ENCODE measurements around the gene NUDT8. TPM values are rescaled to one million over a fixed set of nuclear protein-coding genes. Genes with fewer than 3 reads are reported as not detected.
A peak's percentile ranks its signal among the peaks of the same experiment; 100 is the strongest.

Gene NUDT8
- total and polyA plus RNA-seq, 9 of the 15 experiments (the other 6 are each of a cell fraction or from before 2014, with no cell fraction given), result 0.23 to 27.8 (median 5.0) TPM

GRCh38 chr11:67615728-67616430, 13.9 kb downstream of the NUDT8 start (continued):
- TF ChIP-seq RFX1 (IDR thresholded peaks at IDR 0.05), result no peak

- Histone ChIP-seq H4K20me1 (replicated peaks; ENCODE audit: control insufficient read depth, insufficient read depth, low read length) (no peaks in the 10 kb centered on the region), H3K27ac (ENCODE audit: extremely low read depth, low read depth, low read length) (peak overlapping the region; percentile 2; the same call in 1 of the 3 replicates), H3K4me3 (no peak overlapping the region), H3K9me3 (replicated peaks; ENCODE audit: control insufficient read depth, insufficient read depth, low read depth, low read length) (0 out of 2 replicates have a peak, but pooled peaks cover 2% of the 10 kb centered on the region), H3K36me3 (ENCODE audit: control insufficient read depth, insufficient read depth, low read length) (peaks cover 37% of the 10 kb centered on the region; the same call in 2 of the 3 replicates), H3K9ac (ENCODE audit: insufficient read depth in 1 of 2, low read depth in 2 of 2, low read length in 2 of 2) (peak overlapping the region; percentile 29 to 87; a peak in 3 of 4 replicates), H3K27me3 (ENCODE audit: control insufficient read depth in 2 of 2, insufficient read depth in 2 of 2, low read length in 2 of 2) (no peaks in the 10 kb centered on the region), H3K9me1 (ENCODE audit: control insufficient read depth, insufficient read depth, low read length) (no peaks in the 10 kb centered on the region), H3K4me2 (ENCODE audit: insufficient read depth, low read length) (no peak overlapping the region), H3K4me1 (replicated peaks in 1 of 2; ENCODE audit: control insufficient read depth in 2 of 2, insufficient read depth in 2 of 2, low read length in 2 of 2) (peaks cover 9 to 67% of the 10 kb centered on the region in 2 experiments; a peak in 4 of 5 replicates), H3K79me2 (ENCODE audit: control insufficient read depth, insufficient read depth, low read length) (peaks cover under 1% of the 10 kb centered on the region; the same call in 1 of the 3 replicates), H2AFZ (ENCODE audit: low read depth, low read length) (no peak overlapping the region)
- no TSS peak for BruUV-seq (replicated peaks)
- DNase-seq (ENCODE audit: extremely low read depth in 1 of 4, low spot score in 3 of 4), result peak; percentile 48 to 59 (median 54)
- no peak for FAIRE-seq
- ATAC-seq, result peak; percentile 73
- ChIA-PET POLR2A (interaction anchor here (0.6 to 3.4 kb wide), 5 partner anchors 10 to 29 kb away, joined by 3 to 36 read pairs (median 4); partner anchors contain the start of gene NUDT8), CTCF (ENCODE audit: low intra/inter-chr PET ratio) (interaction anchor here (1.0 kb wide), 1 partner anchor 15 kb away, joined by 3 read pairs; the partner anchor contains the start of gene NUDT8)
- intact Hi-C loops (cut with micrococcal nuclease) (no loop called here), in situ Hi-C loops (cut with MboI) (no loop called here)
- 87% methylated on average over 14 of the region's 18 CpGs for WGBS (ENCODE audit: insufficient coverage, low coverage, missing lambda C conversion rate)
- TF ChIP-seq FOXM1 (IDR thresholded peaks at IDR 0.05; ENCODE audit: low read depth), result no peak
- TF ChIP-seq FOXM1 (CRISPR knock-in tag; IDR thresholded peaks at IDR 0.05; ENCODE audit: low read depth), result no peak
- TF ChIP-seq MAX (CRISPR knock-in tag; IDR thresholded peaks at IDR 0.05), result peak; percentile 9; the same call in 1 of the 2 replicates
- peak; percentile 4 for TF ChIP-seq HMGN3 (IDR thresholded peaks at IDR 0.05; ENCODE audit: borderline replicate concordance, extremely low read depth, insufficient read length, low read depth, low read length)
- no peak for TF ChIP-seq CBX5 (IDR thresholded peaks at IDR 0.05; ENCODE audit: borderline replicate concordance, low read depth)
- TF ChIP-seq TFAP4 (CRISPR knock-in tag; IDR thresholded peaks at IDR 0.05; ENCODE audit: borderline replicate concordance), result peak; percentile 14; the same call in 1 of the 2 replicates
- TF ChIP-seq FOXP4 (CRISPR knock-in tag; IDR thresholded peaks at IDR 0.05; ENCODE audit: borderline replicate concordance), result no peak
- TF ChIP-seq POLR2G (IDR thresholded peaks at IDR 0.05; ENCODE audit: low read depth, low read length), result peak; percentile 63
Observed at GRCh38 chr11:67614730-67615714, 14.7 kb downstream of the NUDT8 start.

All from K562 (cell line).